HG03558 (cell line): ENCODE results near the gene TANK.
"Not testable (repeated sequence)": the region's sequence is repeated elsewhere in the genome, so short reads cannot be mapped to it uniquely, and the experiment has no call there.

ENCODE experiments used
- ATAC-seq: cut with Tn5 transposase; IDR thresholded peaks from one replicate; pipeline ENCODE4 v1.9.1; 2021; ENCODE audit warnings: moderate number of reproducible peaks; ENCODE audit not compliant: unreplicated experiment; ENCODE audit errors: extremely low read depth

The TANK gene

GRCh38 chr2:161132384-161132783, 27.8 kb upstream of the TANK start:
- not testable (repeated sequence) for ATAC-seq

- no peak for ATAC-seq
Measured at GRCh38 chr2:161133366-161133765, 26.9 kb upstream of the TANK start.

GRCh38 chr2:161134547-161135518, 25.4 kb upstream of the TANK start:
- no peak for ATAC-seq

- ATAC-seq = no peak
Measured at GRCh38 chr2:161135951-161136593, 24.2 kb upstream of the TANK start.

- ATAC-seq = peak; percentile 73
Measured at GRCh38 chr2:161136696-161137324, 23.4 kb upstream of the TANK start.

GRCh38 chr2:161138429-161138828, 21.8 kb upstream of the TANK start:
- no peak for ATAC-seq

GRCh38 chr2:161139098-161139987, 20.9 kb upstream of the TANK start:
- no peak for ATAC-seq

- peak; percentile 27 for ATAC-seq
Measured at GRCh38 chr2:161141033-161141432, 19.2 kb upstream of the TANK start.

GRCh38 chr2:161146209-161146775, 13.9 kb upstream of the TANK start:
- no peak for ATAC-seq

GRCh38 chr2:161146996-161147395, 13.2 kb upstream of the TANK start:
- ATAC-seq = no peak

- no peak for ATAC-seq
Measured at GRCh38 chr2:161147856-161148255, 12.4 kb upstream of the TANK start.

GRCh38 chr2:161150704-161151103, 9.5 kb upstream of the TANK start:
- ATAC-seq = no peak

GRCh38 chr2:161152302-161152701, 7.9 kb upstream of the TANK start:
- ATAC-seq = no peak

GRCh38 chr2:161158882-161159281, 1.3 kb upstream of the TANK start:
- no peak for ATAC-seq

GRCh38 chr2:161159456-161160225, 587 bp upstream of the TANK start:
- ATAC-seq = peak; percentile 2

- ATAC-seq = no peak
Measured at GRCh38 chr2:161161074-161161706, 962 bp downstream of the TANK start.

GRCh38 chr2:161163440-161163839, 3.2 kb downstream of the TANK start:
- ATAC-seq = no peak

- ATAC-seq = no peak
Measured at GRCh38 chr2:161164161-161164560, 3.9 kb downstream of the TANK start.

GRCh38 chr2:161165266-161165665, 5.0 kb downstream of the TANK start:
- ATAC-seq = no peak
